ENCODE measurements around the gene LRRC34. TPM values are rescaled to one million over a fixed set of nuclear protein-coding genes. Genes with fewer than 3 reads are reported as not detected.

LRRC34 gene, protein sequence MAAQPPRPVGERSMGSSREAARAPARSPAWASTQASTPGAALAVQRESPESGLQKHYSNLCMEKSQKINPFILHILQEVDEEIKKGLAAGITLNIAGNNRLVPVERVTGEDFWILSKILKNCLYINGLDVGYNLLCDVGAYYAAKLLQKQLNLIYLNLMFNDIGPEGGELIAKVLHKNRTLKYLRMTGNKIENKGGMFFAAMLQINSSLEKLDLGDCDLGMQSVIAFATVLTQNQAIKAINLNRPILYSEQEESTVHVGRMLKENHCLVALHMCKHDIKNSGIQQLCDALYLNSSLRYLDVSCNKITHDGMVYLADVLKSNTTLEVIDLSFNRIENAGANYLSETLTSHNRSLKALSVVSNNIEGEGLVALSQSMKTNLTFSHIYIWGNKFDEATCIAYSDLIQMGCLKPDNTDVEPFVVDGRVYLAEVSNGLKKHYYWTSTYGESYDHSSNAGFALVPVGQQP
- 1 to 10 TPM; 4.5 to 5.1 TPM for total RNA-seq

DNA sequence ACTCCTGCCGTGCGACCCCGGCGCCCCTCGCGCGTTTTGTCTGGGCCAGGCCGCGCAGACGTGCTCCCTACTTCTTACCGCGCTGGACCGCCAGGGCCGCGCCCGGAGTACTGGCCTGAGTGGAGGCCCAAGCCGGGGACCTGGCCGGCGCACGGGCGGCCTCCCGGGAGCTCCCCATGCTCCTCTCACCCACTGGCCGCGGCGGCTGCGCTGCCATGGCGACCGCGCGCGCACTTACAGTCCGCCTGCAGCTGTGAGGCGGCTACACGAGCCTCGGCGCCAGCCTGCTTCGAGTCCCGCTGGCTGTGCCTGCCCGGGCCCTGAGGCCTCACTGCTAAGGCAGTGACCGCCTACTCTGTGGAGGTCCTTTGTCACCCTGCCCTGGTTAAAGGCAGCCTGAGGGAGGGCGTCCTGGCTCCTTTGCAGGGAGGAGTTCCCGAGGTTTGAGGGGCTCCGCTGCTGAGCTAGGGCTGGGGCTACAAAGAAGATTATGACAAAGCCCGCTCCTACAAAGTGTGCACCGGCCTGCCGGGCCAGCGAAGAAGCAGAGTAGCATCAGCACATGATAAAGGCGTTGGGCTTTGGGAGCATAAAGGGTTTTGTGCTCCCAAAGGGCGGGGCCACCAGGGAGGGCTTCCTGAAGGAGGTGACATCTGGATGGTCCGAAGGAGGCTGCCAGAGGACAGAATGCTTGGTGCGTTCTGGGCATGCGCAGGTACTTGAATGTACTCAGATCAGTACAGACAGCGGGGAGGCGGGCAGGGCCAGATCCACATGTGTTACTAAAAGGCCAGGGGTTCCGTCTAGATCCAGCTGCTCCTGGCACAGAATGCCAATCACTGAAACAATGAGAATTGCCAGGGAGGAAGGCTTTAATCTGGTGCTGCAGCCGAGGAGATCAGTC lies at the start of gene LRRC34, which contains the start of gene LRRIQ4:
Gene LRRC34, minus strand, starts transcription at position 573 of the 904 bp plus-strand sequence. Its CDS starts 356 bp downstream, at position 217.
Gene LRRIQ4, plus strand, starts transcription at position 539 of the 904 bp plus-strand sequence. CDS start 9,052 bp downstream, outside the sequence.
- Histone ChIP-seq H3K4me3 (peak within 1 kb of the TSS; percentile 74), H3K27me3 (replicated peaks; ENCODE audit: insufficient read depth) (no peaks in the 10 kb centered on the region), H3K27ac (peak within 1 kb of the TSS; percentile 31 to 72), H3K4me1 (ENCODE audit: control insufficient read depth in 1 of 2, low read depth in 2 of 2) (peaks cover 0 to 16% of the 10 kb centered on the region in 2 donors), H3K9me3 (no peaks in the 10 kb centered on the region), H3K36me3 (no peaks in the 10 kb centered on the region)
- TF ChIP-seq, protein P1, sequence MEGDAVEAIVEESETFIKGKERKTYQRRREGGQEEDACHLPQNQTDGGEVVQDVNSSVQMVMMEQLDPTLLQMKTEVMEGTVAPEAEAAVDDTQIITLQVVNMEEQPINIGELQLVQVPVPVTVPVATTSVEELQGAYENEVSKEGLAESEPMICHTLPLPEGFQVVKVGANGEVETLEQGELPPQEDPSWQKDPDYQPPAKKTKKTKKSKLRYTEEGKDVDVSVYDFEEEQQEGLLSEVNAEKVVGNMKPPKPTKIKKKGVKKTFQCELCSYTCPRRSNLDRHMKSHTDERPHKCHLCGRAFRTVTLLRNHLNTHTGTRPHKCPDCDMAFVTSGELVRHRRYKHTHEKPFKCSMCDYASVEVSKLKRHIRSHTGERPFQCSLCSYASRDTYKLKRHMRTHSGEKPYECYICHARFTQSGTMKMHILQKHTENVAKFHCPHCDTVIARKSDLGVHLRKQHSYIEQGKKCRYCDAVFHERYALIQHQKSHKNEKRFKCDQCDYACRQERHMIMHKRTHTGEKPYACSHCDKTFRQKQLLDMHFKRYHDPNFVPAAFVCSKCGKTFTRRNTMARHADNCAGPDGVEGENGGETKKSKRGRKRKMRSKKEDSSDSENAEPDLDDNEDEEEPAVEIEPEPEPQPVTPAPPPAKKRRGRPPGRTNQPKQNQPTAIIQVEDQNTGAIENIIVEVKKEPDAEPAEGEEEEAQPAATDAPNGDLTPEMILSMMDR (IDR thresholded peaks at IDR 0.05) = no peak
- DNase-seq (ENCODE audit: low spot score) (peak; percentile 28), ATAC-seq (ENCODE audit: insufficient number of reproducible peaks, low FRiP score, low read depth) (peak; percentile 66)

DNA sequence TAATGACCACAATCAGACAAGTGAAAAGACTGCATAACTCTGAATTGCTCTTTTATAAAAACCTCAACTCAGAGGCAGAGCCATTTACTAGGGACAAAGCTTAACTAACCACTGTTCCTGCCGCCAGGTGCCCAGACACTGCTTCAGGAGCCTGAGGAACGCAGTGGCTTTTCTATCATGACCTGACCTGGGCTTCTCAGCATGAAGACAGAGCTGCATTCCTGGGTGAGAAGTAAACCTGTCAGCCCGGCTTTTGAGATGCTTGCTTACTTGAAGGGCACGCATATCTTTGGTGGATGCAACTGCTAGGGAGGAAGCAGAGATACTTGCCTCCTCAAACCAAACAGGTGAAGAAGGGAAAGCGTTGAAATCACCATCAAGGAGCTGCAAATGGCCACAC lies 49.2 kb upstream of the LRRC34 start:
- no peaks in the 10 kb centered on the region for H3K4me1 ChIP-seq (ENCODE audit: control insufficient read depth in 1 of 2, low read depth in 2 of 2)
- ATAC-seq (ENCODE audit: insufficient number of reproducible peaks, low FRiP score, low read depth) (no peak), DNase-seq (ENCODE audit: low spot score) (no peak)
- no peaks in the 10 kb centered on the region for H3K9me3 ChIP-seq
- TF ChIP-seq, protein P1 (IDR thresholded peaks at IDR 0.05) = no peak
- no peak overlapping the region for H3K27ac ChIP-seq
- H3K4me3 ChIP-seq = no peak overlapping the region
- H3K27me3 ChIP-seq (replicated peaks; ENCODE audit: insufficient read depth) = no peaks in the 10 kb centered on the region
- H3K36me3 ChIP-seq = no peaks in the 10 kb centered on the region

DNA sequence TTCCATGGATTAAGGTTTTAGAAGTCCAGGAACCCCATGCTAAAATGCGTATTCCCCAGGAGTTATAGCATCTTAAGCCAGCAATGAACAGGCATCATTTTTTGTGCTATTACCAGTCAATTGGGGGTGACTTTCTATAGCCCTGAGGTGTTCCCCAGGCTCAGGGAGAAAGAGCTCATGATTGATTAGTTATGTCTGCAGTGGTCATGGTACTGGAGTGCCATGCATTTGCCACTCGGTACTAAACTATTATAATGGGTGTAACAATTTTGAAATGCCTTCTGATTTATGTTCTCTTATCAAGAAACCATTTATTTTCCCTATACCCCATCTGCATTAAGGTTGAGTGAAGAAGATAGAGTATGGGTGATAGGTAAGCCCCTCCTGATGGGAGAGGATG lies 45.1 kb upstream of the LRRC34 start:
- H3K27me3 ChIP-seq (replicated peaks; ENCODE audit: insufficient read depth) = no peaks in the 10 kb centered on the region
- H3K36me3 ChIP-seq = no peaks in the 10 kb centered on the region
- H3K4me1 ChIP-seq (ENCODE audit: control insufficient read depth in 1 of 2, low read depth in 2 of 2) = peaks cover 0 to 5% of the 10 kb centered on the region in 2 donors
- no peak for ATAC-seq (ENCODE audit: insufficient number of reproducible peaks, low FRiP score, low read depth)
- TF ChIP-seq, protein P1 (IDR thresholded peaks at IDR 0.05) = no peak
- no peak overlapping the region for H3K27ac ChIP-seq
- DNase-seq (ENCODE audit: low spot score) = no peak
- no peaks in the 10 kb centered on the region for H3K9me3 ChIP-seq
- no peak overlapping the region for H3K4me3 ChIP-seq

DNA sequence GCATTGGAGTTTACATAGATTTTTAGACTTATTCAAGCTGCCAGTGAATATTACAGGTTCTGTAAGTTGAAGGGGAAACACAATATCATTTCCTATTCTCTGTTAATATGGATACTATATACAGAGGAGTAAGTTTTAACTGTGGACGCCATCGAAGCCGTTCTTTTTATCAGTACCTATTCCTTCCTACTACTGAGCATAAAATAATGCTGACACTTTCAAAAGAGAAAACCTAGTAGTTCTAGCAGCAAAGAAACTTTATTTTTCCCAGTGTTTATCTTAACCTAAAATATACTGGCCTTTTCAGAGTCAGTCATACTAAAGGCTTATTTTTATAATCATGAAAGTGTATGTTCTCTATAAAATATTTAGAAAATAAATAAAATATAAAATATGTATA lies 42.8 kb upstream of the LRRC34 start:
- DNase-seq (ENCODE audit: low spot score) (no peak), ATAC-seq (ENCODE audit: insufficient number of reproducible peaks, low FRiP score, low read depth) (no peak)
- Histone ChIP-seq H3K36me3 (no peaks in the 10 kb centered on the region), H3K9me3 (no peaks in the 10 kb centered on the region), H3K4me3 (no peak overlapping the region), H3K27ac (no peak overlapping the region), H3K27me3 (replicated peaks; ENCODE audit: insufficient read depth) (no peaks in the 10 kb centered on the region), H3K4me1 (ENCODE audit: control insufficient read depth in 1 of 2, low read depth in 2 of 2) (peaks cover 0 to 5% of the 10 kb centered on the region in 2 donors)
- TF ChIP-seq, protein P1 (IDR thresholded peaks at IDR 0.05) = no peak

DNA sequence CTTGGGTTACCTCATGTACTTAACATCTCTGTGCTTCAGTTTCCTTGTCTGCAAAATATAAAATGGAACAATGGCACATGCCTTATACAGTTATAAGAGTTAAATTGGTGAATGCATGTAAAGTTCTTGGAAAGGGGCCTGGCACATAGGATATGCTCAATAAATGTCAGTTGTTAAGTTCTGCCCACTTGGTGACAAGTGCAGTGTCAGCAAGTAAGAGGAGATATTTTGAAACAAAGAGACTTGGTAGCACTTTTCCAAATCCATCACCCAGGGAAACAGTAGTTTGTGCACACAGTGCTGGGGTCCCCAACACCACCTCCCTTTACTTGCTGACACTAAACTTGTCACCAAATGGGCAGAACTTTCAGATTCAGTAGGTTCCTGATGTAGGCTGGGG lies 37.9 kb upstream of the LRRC34 start:
- no peaks in the 10 kb centered on the region for H3K36me3 ChIP-seq
- H3K27me3 ChIP-seq (replicated peaks; ENCODE audit: insufficient read depth) = no peaks in the 10 kb centered on the region
- ATAC-seq (ENCODE audit: insufficient number of reproducible peaks, low FRiP score, low read depth) (no peak), DNase-seq (ENCODE audit: low spot score) (no peak)
- H3K4me3 ChIP-seq = no peak overlapping the region
- no peak overlapping the region for H3K27ac ChIP-seq
- TF ChIP-seq, protein P1 (IDR thresholded peaks at IDR 0.05) = no peak
- no peaks in the 10 kb centered on the region for H3K9me3 ChIP-seq
- no peaks in the 10 kb centered on the region for H3K4me1 ChIP-seq (ENCODE audit: control insufficient read depth in 1 of 2, low read depth in 2 of 2)

All from thoracic aorta (tissue), 2 donors.